ENCODE results near the gene EPGN.

- no peak for TF ChIP-seq CTCF (optimal IDR thresholded peaks at IDR 0.05 in 1 of 3, IDR thresholded peaks at IDR 0.05 in 1 of 3, conservative IDR thresholded peaks at IDR 0.05 in 1 of 3; ENCODE audit: extremely low read depth in 1 of 3, insufficient read depth in 2 of 3, low read length in 3 of 3)
- no peak for TF ChIP-seq EZH2 (IDR thresholded peaks at IDR 0.05; ENCODE audit: low read length)
These were observed at the start of gene EPGN for GRCh38 chr4:74308215-74308614.
